ENCODE data around the gene AQP6.
A peak's percentile ranks its signal among the peaks of the same experiment; 100 is the strongest.

The AQP6 gene

GRCh38 chr12:49942921-49943624, 29.7 kb upstream of the AQP6 start:
- no peak for DNase-seq (ENCODE audit: low spot score)

GRCh38 chr12:49943625-49943960, 29.2 kb upstream of the AQP6 start:
- DNase-seq (ENCODE audit: low spot score) = no peak

- no peak for DNase-seq (ENCODE audit: low spot score)
These were observed 28.7 kb upstream of the AQP6 start for GRCh38 chr12:49944046-49944445.

- no peak for DNase-seq (ENCODE audit: low spot score)
These were observed 28.0 kb upstream of the AQP6 start for GRCh38 chr12:49944718-49945117.

GRCh38 chr12:49945394-49946080, 27.2 kb upstream of the AQP6 start:
- peak; percentile 66 for DNase-seq (ENCODE audit: low spot score)

GRCh38 chr12:49946086-49946485, 26.7 kb upstream of the AQP6 start:
- no peak for DNase-seq (ENCODE audit: low spot score)

- no peak for DNase-seq (ENCODE audit: low spot score)
These were observed 26.2 kb upstream of the AQP6 start for GRCh38 chr12:49946497-49946896.

- DNase-seq (ENCODE audit: low spot score) = no peak
These were observed 25.0 kb upstream of the AQP6 start for GRCh38 chr12:49947593-49948226.

GRCh38 chr12:49948866-49949845, 23.6 kb upstream of the AQP6 start:
- DNase-seq (ENCODE audit: low spot score) = no peak

- DNase-seq (ENCODE audit: low spot score) = no peak
These were observed 22.9 kb upstream of the AQP6 start for GRCh38 chr12:49949866-49950265.

GRCh38 chr12:49950273-49951251, 22.2 kb upstream of the AQP6 start, which contains the start of gene AQP2:
TSS of gene AQP2 (plus strand) at chr12:49950737. CDS start at chr12:49950831, 94 bp downstream.
- DNase-seq (ENCODE audit: low spot score) = no peak

- DNase-seq (ENCODE audit: low spot score) = no peak
These were observed 21.1 kb upstream of the AQP6 start for GRCh38 chr12:49951411-49952240.

- DNase-seq (ENCODE audit: low spot score) = no peak
These were observed 20.2 kb upstream of the AQP6 start for GRCh38 chr12:49952391-49953055.

GRCh38 chr12:49953151-49953550, 19.6 kb upstream of the AQP6 start:
- DNase-seq (ENCODE audit: low spot score) = no peak

GRCh38 chr12:49953961-49954846, 18.5 kb upstream of the AQP6 start:
- DNase-seq (ENCODE audit: low spot score) = no peak

- DNase-seq (ENCODE audit: low spot score) = no peak
These were observed 17.6 kb upstream of the AQP6 start for GRCh38 chr12:49954863-49955830.

All from pons (tissue), 1 donor.